ENCODE measurements around the gene HNRNPLL.

GRCh38 chr2:38635139-38635538, 32.4 kb upstream of the HNRNPLL start:
- TF ChIP-seq CTCF (IDR thresholded peaks at IDR 0.05 in 2 of 3, conservative IDR thresholded peaks at IDR 0.05 in 1 of 3; ENCODE audit: borderline replicate concordance in 1 of 3, insufficient read depth in 1 of 3, low read depth in 2 of 3, low read length in 2 of 3) (no peak), SP1 (IDR thresholded peaks at IDR 0.05; ENCODE audit: low read depth) (no peak), FOSL1 (IDR thresholded peaks at IDR 0.05; ENCODE audit: low read depth) (no peak)
